SH-SY5Y (cell line): Measurements from ENCODE around the gene IL5RA.

Source experiments
- GATA2 ChIP-seq: IDR thresholded peaks from 2 replicates; pipeline ENCODE4 v1.6.1; 2011; ENCODE audit warnings: mild to moderate bottlenecking, low read depth, low read length
- GATA3 ChIP-seq: IDR thresholded peaks from 2 replicates; pipeline ENCODE4 v1.6.1; 2011; ENCODE audit warnings: low read depth, mild to moderate bottlenecking, low read length, moderate library complexity

DNA sequence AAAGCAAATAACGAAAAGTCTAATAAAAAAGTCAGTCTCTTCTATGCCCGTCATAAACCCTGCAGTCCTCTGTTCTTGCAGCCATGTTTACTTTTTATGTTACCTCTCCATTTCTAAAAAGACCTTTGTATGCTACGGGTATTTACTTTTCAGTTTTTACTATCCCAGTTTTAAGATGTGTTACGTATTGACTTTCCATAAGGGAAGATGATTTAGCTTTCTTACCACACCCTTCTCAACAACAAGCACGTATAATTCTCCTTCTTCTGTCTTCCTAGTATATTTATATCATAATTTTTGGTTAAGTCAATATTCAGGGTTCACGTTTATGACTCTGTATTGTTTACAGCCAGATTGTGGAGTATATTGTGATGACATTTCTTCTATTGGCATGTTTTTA lies 27.4 kb upstream of the IL5RA start:
- TF ChIP-seq GATA2, result no peak
- TF ChIP-seq GATA3, result no peak
